Measurements from ENCODE around the gene PCOLCE2.

The PCOLCE2 gene, protein sequence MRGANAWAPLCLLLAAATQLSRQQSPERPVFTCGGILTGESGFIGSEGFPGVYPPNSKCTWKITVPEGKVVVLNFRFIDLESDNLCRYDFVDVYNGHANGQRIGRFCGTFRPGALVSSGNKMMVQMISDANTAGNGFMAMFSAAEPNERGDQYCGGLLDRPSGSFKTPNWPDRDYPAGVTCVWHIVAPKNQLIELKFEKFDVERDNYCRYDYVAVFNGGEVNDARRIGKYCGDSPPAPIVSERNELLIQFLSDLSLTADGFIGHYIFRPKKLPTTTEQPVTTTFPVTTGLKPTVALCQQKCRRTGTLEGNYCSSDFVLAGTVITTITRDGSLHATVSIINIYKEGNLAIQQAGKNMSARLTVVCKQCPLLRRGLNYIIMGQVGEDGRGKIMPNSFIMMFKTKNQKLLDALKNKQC

DNA sequence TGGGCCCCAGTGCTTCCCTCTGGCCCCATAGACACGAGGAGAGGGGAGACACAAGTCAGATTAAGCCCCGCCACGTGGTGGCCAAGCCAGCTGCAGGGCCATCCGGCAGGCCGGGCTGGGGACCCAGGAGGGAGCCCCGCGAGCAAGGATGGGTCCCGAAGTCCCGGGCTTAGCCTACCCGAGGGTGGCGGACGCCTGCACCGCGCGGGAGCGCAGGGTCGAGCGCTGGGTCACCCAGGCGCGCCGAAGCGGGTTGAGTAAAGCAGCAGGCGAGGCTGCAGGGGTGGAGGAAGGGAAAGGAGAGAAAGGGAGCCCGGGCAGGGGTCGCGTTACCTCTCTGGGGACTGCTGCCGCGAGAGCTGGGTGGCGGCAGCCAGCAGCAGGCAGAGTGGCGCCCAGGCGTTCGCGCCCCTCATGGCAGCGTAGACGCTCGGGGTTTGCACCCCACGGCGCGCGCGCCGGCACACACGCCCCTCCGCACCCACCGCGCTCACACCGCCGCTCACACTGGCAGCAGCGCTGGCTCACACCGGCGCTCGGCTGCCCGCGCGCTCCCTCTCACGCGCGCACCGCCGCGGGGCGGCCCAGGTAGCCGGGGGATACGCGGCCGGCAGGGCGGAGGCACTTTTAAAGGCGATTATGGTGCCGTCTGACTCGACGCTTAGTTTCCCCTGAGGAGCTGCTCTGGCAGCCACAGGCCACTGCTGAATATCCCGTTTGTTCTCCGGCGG, at the start of gene PCOLCE2:
PCOLCE2 (minus strand) TSS at position 603 of the 731 bp plus-strand sequence; CDS start at position 416, 187 bp downstream.
- no peak for DNase-seq

DNA sequence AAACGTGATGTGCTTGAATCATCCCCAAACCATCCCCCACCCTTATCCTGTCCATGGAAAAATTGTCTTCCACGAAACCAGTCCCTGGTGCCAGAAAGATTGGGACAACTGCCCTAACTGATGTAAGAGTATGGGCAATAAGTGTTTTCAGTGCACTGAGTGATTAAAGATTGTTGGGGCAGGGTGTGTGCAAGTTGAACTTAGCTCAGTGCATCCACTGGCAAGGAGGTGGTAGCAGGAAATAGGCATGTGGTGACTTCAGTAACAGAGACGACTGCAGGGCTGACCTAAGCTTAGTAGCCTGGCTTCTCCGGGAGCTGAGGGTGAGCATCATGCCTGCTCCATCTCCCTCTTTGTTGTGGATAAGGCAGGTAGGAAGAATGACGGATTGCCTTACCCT, 47.1 kb upstream of the PCOLCE2 start:
- DNase-seq: no peak

DNA sequence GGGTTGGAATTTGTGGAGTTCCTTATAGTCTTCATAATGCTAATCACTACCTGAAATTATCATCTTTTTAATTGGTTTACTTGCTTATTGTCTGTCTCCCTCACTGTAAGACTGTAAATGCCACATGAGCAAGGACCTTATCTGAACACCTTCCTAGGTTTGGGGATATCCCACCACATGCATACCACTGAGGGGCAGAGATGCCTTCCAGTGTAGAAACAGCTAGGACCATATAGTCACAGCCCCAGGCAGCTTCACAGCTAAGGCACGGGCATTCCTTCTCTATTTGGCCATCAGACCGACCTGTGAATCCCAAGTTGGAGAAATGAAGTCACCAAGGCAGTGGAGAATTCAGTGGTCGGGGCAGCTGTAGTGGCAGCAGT, 46.0 kb upstream of the PCOLCE2 start:
- DNase-seq: no peak

DNA sequence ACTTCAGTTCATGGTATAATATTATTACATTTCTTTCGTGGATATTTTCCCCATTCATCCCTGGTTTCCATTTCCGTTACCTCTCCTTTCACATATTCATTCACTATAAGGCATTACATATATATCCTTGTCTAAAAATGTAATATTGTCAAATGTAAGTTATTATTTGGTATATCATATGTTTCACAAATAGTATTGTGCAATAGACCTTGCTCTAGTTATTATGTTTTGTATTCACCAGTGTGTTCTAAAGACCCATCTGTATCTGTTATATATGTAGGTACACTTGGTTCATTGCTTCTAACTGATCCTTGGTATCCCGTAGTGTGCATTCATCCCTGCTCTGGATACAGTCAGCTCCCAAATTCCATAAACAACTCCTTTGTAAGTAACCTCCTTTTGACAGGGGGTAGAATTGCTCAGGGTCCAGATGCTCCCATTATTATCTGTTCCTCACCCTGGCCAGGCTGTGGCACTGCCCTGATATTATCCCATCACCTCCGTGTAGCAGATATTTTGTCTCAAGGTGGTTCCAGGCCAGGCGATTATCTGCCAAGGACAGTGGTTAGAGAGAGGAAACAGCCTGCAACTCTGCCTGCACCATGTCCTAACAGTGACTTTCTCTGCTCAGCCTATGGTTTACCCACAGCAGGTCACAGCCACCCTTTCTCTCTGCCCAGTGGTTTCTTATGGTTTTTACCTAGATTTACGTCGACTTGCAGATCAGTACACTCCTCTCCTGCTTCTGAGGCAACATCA, 45.4 kb upstream of the PCOLCE2 start:
- DNase-seq: no peak

DNA sequence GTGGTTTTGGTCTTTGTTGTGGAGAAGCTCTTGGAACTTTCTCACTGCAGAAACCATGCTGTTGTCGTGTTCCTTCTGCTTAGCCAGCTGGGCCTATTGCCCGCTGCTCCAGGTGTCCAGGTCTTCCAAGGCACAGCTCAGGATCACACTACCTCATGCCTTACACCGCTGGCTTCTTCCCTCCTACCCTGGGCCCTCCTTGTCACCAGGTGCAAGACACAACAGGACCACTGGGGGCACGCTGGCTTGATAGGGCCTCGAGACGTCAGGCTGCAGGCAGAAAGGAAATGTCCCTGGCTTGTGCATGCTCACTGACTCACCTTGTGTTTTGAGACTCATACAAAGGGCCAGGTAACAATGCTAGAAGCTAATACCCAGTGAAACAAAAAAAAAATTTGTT, 42.3 kb upstream of the PCOLCE2 start:
- no peak for DNase-seq

DNA sequence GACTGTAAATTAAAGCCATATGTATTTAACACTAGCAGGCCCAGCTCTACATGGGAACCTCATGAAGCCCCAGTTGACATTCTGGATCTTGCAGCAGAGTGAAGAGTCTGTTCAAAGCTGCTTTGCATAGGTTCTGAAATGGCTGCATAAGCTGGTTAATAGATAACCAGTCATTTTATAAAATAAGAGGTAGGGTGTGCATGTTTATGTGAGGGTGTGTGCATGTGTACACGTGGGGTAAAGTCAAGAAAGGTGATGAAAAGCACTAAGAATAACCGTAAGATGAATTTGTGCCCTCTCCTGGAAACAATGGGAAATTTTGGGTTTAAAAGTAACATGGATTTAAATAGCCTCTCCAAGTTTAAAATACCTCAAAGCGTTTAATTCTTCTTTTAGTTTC, 41.6 kb upstream of the PCOLCE2 start:
- no peak for DNase-seq

DNA sequence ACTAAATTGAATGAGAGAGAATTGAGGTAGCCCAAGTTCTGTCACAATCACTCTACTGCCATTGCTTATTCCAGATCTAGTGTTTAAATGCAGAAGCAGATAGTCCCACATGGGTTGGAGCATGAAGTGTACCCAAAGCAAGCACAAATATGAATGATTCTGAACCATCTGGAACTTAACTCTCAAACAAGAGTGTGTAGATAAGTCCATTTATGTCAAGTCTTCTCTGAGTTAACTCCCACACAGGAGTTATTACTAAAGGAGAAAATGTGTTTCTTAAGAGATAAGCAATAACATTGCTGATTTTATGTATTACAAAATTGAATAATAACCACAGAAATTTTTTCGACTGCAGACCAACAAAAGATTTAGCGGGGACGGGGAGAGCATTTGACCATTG, 41.0 kb upstream of the PCOLCE2 start:
- DNase-seq: no peak

DNA sequence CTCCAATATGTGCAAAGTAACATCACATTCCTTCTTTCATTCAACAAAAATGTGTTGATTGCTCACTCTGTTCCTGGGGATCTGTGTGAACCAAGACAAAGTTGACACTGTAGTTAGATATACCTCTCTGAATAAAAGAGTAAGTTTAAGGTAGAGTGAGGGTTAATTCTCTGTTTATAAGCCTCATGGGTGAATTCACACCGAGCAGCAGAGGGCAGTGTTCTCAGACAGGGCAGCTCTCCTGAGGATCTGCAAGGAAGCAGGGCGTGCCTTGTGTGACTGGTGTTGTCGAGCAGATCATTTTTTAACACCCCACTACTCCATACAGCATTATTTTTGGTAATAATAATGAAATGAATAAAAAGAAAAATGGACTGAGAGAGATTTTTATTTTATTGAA, 40.2 kb upstream of the PCOLCE2 start:
- DNase-seq: no peak

DNA sequence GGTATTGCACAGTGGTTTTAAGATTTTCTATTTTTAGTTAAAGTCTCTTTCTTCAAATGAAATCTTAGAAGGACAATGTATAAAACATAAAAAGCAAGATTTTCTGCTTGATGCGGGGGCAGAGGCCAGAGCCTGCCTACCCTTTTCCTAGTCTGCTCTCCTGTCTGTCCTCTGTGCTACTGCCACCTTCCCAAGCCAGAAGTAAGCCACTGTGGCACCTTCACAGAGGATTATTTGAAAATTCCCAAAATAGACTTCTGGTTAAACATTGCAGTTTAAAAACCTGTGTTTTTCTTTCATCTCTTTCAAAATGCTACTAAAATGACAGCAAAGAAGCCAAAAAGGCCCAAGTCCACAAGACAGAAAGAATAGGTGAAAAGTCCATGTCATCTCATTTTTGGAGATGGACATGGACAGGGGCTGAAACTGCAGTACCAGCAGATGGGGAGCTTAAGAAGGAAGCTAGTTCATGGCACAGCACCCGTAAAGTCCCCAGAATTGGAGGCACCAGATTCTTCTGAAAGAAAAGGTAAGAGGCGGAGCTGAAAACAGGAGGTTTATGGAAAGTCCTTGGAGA, 37.6 kb upstream of the PCOLCE2 start:
- DNase-seq: no peak

DNA sequence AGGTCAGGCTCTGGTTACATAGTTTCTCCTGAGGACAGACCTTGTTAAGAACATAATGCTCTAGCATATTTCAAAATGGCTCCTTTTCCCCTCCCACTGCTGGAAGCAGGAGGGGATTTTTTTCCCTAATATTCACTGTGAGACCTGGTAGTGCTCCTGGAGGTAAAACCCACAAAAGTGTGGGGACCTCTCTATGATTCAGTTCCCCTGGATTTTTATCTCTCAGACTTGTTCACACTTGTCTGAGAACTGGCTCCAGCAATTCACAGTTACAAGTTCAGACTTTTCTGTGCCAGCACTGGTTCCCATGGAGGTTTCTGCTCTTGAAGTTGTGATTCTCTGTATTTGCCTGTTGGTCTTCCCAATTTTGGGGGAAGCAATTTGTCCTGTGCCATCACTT, 36.3 kb upstream of the PCOLCE2 start:
- no peak for DNase-seq

DNA sequence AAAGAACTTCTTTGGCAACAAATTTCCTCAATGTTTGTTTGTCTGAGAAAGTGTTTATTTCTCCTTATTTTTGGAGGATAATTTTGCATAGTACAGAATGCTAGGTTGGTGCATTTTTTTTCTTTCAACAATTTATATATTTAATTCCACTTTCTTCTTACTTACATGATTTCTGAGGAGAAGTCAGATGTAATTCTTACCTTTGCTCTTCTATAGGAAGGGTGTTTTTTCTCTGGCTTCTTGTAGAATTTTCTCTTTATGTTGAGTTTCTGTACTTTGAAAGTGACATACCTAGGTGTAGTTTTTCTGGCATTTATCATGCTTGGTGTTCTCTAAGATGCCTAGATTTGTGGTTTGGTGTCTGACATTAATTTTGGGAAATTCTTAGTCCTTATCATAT, 34.8 kb upstream of the PCOLCE2 start:
- no peak for DNase-seq

DNA sequence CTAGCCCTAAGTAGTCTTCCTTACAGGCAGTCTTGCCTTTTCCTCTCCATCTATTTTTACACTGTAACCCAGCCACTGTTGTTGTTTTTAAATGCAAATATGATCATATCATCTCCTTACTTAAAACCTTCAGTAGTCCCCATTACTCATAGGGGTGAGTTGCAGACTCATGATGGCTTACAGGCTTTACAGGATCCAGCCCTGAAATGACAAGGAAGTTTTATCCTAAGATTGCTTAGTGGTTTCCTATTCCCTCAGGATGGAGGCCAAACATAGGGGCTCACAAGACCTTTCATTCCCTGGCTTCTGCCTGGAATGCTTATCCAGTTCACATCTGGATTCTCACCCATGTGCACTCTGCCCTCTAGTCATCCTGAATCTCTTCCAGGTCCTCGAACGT, 27.7 kb upstream of the PCOLCE2 start:
- no peak for DNase-seq

DNA sequence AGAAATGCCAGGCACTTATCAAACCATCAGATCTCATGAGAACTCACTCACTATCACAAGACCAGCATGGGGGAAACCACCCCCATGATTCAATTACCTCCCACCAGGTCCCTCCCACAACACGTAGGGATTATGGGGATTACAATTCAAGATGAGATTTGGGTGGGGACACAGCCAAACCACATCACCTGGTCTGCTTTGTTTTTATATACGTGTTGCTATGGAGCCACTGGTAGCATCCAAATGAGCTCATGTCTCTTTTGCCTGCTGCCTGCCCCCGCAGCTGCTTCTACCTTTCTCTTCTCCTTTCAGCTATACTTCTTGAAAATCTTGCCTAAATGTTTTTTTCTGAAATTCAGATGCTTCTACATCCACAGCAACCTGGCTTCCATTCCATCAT, 26.8 kb upstream of the PCOLCE2 start:
- DNase-seq: no peak

DNA sequence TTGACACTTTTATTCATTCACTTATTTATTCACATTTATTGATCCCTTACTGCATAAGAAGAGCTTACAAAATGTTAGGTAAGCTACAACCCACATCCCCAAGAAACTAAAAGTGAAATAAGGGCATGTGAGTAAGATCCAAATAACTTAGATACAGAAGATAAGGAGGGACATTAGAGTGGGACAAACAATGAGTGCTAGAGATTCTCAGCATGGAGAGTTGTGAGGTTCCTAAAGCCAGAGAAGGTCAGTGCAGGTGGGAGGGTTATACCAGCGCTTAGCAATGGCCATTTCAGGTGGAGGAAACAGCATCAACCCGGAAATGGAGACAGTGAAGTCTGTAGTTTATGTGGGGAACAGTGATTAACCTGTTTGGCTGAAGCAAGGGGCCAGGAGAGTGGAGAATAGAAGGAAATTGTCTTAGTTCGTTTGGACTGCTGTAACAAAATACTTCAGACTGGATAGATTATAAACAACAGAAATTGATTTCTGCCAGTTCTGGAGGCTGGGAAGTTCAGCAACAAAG, 25.5 kb upstream of the PCOLCE2 start:
- DNase-seq: no peak

DNA sequence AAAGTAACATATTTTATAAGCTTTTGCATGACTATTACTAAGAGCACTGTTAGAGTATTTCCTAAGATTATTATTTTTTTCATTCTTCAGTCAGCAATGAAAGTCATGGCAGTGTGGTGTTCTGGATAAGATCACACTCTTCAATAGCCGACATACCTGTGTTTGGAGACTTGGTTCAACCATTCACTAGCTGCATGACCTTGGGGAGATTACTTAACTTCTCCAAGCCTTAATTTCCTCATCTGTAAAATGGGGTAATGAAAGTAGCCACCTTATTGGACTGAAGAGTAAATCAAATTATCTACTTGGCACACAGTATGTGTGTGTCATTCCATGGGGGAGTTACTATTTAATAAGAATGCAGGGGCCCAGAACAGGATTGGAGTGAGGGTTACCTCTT, 24.5 kb upstream of the PCOLCE2 start:
- no peak for DNase-seq

DNA sequence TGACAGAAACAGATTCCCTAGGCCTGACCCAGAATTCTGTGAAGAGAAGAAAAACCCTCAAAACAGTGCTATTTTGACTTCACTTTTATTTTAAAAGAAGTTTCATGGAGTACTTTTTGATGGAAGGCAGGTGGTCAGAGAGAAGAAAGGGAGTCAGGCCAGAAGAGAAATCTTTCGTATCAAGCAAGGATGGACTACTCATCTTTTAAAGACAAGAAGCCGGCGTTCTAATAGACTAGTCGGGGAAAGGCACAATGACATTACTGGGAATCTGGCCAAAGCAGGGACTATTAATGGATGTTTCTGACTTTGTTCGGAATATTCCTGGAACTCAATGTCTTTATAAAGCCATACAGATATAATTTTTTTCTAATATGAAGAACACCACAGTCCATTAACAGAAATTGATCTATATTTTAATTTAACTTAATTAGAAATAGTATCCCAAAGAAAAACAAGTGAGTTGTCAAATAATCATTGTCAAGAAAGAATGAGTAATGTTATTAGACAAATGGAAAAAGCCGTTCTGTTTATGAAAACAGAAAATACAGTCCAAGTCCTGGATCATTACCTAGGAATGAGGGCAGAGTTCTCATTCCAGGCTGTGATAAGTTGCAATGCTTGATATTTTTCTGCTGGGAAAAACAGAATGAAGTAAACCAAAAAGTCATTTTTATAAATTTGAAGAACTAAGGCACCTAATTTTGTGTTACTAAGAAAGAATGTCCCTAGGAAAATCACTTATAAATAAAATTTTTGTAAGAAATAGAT, 23.7 kb upstream of the PCOLCE2 start:
- DNase-seq: no peak

DNA sequence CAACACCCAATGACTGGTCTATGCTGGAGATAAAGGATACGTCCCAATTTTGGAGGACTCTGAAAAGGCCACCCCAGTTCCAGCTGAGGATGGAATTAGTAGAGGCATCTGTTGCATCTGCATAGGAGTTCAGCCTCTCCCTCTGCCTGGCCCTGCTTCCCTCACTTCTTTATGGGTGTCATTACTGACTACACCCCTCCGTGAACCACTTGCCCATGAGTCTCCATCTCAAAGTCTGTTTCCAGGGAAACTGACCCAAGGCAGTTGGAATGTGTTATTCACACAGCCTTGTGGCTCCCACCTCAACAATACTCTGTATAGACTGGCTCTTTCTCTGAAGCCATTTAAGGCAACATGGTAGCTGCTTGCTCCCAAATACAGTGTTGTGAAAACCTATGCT, 21.4 kb upstream of the PCOLCE2 start:
- DNase-seq: no peak

DNA sequence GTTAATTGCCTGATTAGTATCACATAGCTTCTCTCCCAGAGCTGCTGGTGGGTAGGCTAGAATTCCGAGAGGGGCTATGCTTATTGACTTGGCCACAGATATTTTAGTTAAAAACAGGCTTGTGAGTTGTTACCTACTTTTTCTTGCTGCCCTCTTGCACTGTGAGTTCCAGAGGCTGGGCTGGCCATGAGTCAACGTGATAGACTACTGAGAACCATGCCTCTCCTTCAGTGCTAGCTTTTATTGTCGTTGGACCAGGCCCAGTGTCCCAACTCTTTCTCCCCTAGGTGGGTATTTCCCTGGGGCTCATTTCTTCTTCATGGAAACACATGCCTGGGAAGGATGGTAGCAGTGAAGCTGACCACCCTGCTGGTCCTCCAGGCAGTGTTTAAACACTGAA, 20.4 kb upstream of the PCOLCE2 start:
- DNase-seq: no peak

DNA sequence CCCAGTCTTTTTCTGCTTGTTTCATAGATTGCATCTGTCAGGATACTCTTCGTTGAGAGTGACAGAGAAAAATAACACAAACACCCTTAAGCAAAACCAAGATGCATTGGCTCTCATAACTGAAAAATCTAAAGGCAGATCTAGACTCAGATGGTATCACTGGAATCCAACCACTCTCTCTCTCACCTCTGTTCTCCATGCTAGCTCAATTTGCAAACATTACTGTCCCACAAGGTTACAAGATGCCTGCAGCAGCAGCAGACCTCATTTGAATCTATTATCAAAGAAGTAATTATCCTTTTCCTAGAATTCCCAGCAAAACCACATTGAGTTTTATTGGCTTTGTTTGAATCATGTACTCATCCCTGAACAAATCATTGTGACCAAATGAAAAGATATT, 19.1 kb upstream of the PCOLCE2 start:
- no peak for DNase-seq

DNA sequence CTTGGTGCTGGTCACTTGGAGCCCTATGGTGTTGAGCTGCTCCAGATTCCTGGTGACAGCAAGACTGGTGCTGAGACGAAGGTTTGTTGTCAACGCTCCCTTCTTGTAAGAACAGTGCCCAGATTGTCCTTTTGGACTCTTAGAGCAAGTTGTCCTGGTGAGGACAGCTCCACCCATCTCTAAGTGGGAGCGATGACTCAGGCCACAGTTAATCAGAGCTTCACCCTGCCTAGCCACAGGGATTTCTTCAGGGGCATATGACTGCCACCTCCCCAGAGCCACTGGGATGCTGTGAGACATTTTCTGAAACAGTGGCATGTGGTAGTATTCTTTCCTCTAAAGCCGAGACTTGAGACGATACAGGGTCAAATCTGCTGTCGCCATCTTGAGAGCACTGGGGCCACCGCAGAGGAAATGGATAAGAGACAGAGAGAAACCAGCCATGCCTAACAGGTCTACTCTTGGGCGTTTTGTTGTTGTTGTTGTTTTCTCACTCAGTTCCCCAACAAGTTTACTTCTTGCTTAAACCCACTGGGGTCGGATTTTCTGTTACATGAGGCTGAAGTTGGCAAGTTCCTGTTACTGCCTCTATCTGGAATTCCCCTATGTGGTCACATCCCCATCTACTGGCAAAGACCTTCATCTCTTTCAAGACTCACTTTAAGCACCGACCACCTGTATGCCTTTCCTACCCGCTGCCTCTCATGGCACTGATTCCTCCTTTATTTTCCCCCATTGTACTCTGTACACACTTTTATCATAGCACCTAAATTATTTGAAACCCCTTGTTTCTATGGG, 16.0 kb upstream of the PCOLCE2 start:
- no peak for DNase-seq

DNA sequence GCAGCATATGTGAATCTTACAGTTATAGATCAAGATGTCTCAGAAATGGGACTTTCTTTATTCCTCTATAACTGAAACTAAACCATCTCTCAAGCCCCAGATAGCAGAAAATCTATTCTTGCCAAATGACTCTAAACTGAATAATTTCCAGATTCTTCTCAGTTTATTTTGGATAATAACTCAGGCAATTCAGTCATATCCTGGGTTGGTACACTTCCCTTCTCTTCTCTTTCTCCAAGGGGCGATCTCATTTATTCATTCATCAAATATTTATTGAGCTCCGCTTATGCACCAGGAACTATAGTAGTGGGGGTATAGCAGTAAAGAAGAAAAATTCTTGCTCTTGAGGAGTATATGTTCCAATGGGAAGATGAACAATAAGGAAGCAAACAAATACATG, 13.5 kb upstream of the PCOLCE2 start:
- no peak for DNase-seq
